Activated effector memory CD4-positive, alpha-beta T cell treated with Interleukin-2 at 50 U/mL for 16 hours (primary cell): ENCODE results near the gene PTPRD.

ENCODE experiments used
- DNase-seq: peaks from one replicate; pipeline ENCODE4 v3.0.0-alpha.2; 2020

Gene PTPRD

GRCh38 chr9:8337834-8338766 is 2274.7 kb downstream of the PTPRD start:
- no peak for DNase-seq

- DNase-seq, result no peak
Observed at GRCh38 chr9:8332871-8333270, 2279.9 kb downstream of the PTPRD start.

- DNase-seq, result no peak
Observed at GRCh38 chr9:8332331-8332650, 2280.5 kb downstream of the PTPRD start.

- no peak for DNase-seq
Observed at GRCh38 chr9:8331507-8332330, 2281.1 kb downstream of the PTPRD start.

- DNase-seq, result no peak
Observed at GRCh38 chr9:8329561-8330283, 2283.1 kb downstream of the PTPRD start.

GRCh38 chr9:8315211-8315610 is 2297.6 kb downstream of the PTPRD start:
- no peak for DNase-seq

GRCh38 chr9:8309258-8309657 is 2303.5 kb downstream of the PTPRD start:
- no peak for DNase-seq

- DNase-seq, result no peak
Observed at GRCh38 chr9:8304720-8305119, 2308.1 kb downstream of the PTPRD start.

GRCh38 chr9:8301296-8301695 is 2311.5 kb downstream of the PTPRD start:
- DNase-seq, result no peak

- no peak for DNase-seq
Observed at GRCh38 chr9:8297047-8297446, 2315.8 kb downstream of the PTPRD start.

- DNase-seq, result no peak
Observed at GRCh38 chr9:8292657-8293056, 2320.1 kb downstream of the PTPRD start.

- no peak for DNase-seq
Observed at GRCh38 chr9:8289681-8290080, 2323.1 kb downstream of the PTPRD start.

GRCh38 chr9:8287970-8288369 is 2324.8 kb downstream of the PTPRD start:
- DNase-seq, result no peak

GRCh38 chr9:8287501-8287900 is 2325.3 kb downstream of the PTPRD start:
- no peak for DNase-seq

- no peak for DNase-seq
Observed at GRCh38 chr9:8284884-8285283, 2327.9 kb downstream of the PTPRD start.

GRCh38 chr9:8282535-8282934 is 2330.3 kb downstream of the PTPRD start:
- no peak for DNase-seq

- DNase-seq, result no peak
Observed at GRCh38 chr9:8280811-8281210, 2332.0 kb downstream of the PTPRD start.

- no peak for DNase-seq
Observed at GRCh38 chr9:8278048-8278447, 2334.8 kb downstream of the PTPRD start.

- DNase-seq, result no peak
Observed at GRCh38 chr9:8270235-8270634, 2342.6 kb downstream of the PTPRD start.

GRCh38 chr9:8268881-8269280 is 2343.9 kb downstream of the PTPRD start:
- no peak for DNase-seq

- no peak for DNase-seq
Observed at GRCh38 chr9:8268216-8268878, 2344.5 kb downstream of the PTPRD start.

GRCh38 chr9:8267636-8268035 is 2345.2 kb downstream of the PTPRD start:
- DNase-seq, result no peak

GRCh38 chr9:8266861-8267260 is 2345.9 kb downstream of the PTPRD start:
- no peak for DNase-seq
